ENCODE data around the gene ATP9A.
"Not testable (repeated sequence)": the region's sequence is repeated elsewhere in the genome, so short reads cannot be mapped to it uniquely, and the experiment has no call there.

Gene ATP9A

GRCh38 chr20:51725584-51726176, 42.5 kb downstream of the ATP9A start:
- DNase-seq = no peak

GRCh38 chr20:51723026-51723425, 45.2 kb downstream of the ATP9A start:
- not testable (repeated sequence) for DNase-seq

- DNase-seq = not testable (repeated sequence)
Measured at GRCh38 chr20:51722246-51722645, 45.9 kb downstream of the ATP9A start.

GRCh38 chr20:51720854-51721253, 47.3 kb downstream of the ATP9A start:
- DNase-seq = no peak

GRCh38 chr20:51720384-51720783, 47.8 kb downstream of the ATP9A start:
- DNase-seq = no peak

- no peak for DNase-seq
Measured at GRCh38 chr20:51715856-51716185, 52.4 kb downstream of the ATP9A start.

- peak; percentile 39 for DNase-seq
Measured at GRCh38 chr20:51715163-51715855, 52.9 kb downstream of the ATP9A start.

GRCh38 chr20:51713213-51713598, 55.0 kb downstream of the ATP9A start:
- no peak for DNase-seq

GRCh38 chr20:51712501-51713212, 55.5 kb downstream of the ATP9A start:
- no peak for DNase-seq

- DNase-seq = no peak
Measured at GRCh38 chr20:51711426-51711825, 56.8 kb downstream of the ATP9A start.

- DNase-seq = no peak
Measured at GRCh38 chr20:51710361-51710894, 57.8 kb downstream of the ATP9A start.

- no peak for DNase-seq
Measured at GRCh38 chr20:51705400-51705799, 62.8 kb downstream of the ATP9A start.

- no peak for DNase-seq
Measured at GRCh38 chr20:51703400-51704287, 64.5 kb downstream of the ATP9A start.

- DNase-seq = no peak
Measured at GRCh38 chr20:51702556-51702955, 65.6 kb downstream of the ATP9A start.

- DNase-seq = peak; percentile 5
Measured at GRCh38 chr20:51700809-51701285, 67.3 kb downstream of the ATP9A start.

- DNase-seq = no peak
Measured at GRCh38 chr20:51698252-51698651, 69.9 kb downstream of the ATP9A start.

- peak; percentile 32 for DNase-seq
Measured at GRCh38 chr20:51697096-51697826, 70.9 kb downstream of the ATP9A start.

- DNase-seq = peak; percentile 34
Measured at GRCh38 chr20:51696304-51697071, 71.7 kb downstream of the ATP9A start.

GRCh38 chr20:51695574-51696303, 72.5 kb downstream of the ATP9A start:
- peak; percentile 3 for DNase-seq

- no peak for DNase-seq
Measured at GRCh38 chr20:51692806-51693400, 75.3 kb downstream of the ATP9A start.
